DND-41 (cell line): ENCODE results near the gene PRODH2.

Experiments
- EZH2 ChIP-seq: IDR thresholded peaks from 3 replicates; pipeline ENCODE4 v1.6.1; 2012; ENCODE audit warnings: borderline replicate concordance, low read depth, mild to moderate bottlenecking, moderate library complexity, low read length, inconsistent platforms; ENCODE audit not compliant: severe bottlenecking
- TF ChIP-seq, protein P1 (sequence below): IDR thresholded peaks from 2 replicates; pipeline ENCODE4 v1.5.1; 2012; ENCODE audit warnings: borderline replicate concordance, low read length, moderate library complexity, mild to moderate bottlenecking; ENCODE audit not compliant: poor library complexity, severe bottlenecking; ENCODE audit errors: extremely low read depth

DNA sequence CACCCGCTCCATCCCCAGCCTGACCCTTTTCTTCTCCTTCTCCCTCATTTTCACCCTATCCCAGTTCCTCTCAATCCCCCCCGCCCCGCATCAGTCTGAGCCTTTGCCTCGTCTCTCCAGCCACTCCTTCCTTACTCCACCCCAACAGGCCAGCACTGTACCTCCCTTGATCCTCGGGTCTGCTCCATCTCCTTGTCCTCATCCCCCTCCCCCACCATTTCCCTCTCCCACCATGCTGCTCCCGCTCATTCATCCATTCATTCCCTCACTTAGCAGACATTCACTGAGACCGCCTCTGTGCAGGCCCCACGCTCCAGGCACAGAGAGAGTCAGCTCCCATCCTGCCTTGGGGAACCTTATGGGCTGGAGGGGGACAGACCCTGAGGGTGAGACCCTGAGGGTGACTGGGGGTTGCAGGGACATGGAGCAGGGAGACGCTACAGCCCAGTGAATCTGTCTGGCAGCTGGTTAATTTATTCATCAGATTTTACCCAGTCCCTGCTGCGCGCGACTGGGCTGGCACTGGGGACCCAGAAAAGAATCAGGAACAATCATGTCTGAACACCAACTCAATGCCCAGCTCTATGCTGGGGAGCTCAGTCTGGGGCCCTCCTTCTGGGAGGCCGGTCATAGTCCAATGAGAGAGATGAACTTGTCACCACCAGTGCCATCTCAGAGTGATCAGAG is 36.4 kb downstream of the PRODH2 start:
- TF ChIP-seq, protein P1, sequence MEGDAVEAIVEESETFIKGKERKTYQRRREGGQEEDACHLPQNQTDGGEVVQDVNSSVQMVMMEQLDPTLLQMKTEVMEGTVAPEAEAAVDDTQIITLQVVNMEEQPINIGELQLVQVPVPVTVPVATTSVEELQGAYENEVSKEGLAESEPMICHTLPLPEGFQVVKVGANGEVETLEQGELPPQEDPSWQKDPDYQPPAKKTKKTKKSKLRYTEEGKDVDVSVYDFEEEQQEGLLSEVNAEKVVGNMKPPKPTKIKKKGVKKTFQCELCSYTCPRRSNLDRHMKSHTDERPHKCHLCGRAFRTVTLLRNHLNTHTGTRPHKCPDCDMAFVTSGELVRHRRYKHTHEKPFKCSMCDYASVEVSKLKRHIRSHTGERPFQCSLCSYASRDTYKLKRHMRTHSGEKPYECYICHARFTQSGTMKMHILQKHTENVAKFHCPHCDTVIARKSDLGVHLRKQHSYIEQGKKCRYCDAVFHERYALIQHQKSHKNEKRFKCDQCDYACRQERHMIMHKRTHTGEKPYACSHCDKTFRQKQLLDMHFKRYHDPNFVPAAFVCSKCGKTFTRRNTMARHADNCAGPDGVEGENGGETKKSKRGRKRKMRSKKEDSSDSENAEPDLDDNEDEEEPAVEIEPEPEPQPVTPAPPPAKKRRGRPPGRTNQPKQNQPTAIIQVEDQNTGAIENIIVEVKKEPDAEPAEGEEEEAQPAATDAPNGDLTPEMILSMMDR, result no peak
- TF ChIP-seq EZH2, result no peak
